GM12874 (cell line): Measurements from ENCODE around the gene PDE6A.
A peak's percentile ranks its signal among the peaks of the same experiment; 100 is the strongest.

ENCODE experiments used
- CTCF ChIP-seq: IDR thresholded peaks from 2 replicates; pipeline ENCODE4 v1.5.1; 2011; ENCODE audit warnings: low read depth, mild to moderate bottlenecking, control low read depth, low read length, moderate library complexity; ENCODE audit not compliant: insufficient read depth

The PDE6A gene

GRCh38 chr5:149944666-149945065, at the start of gene PDE6A:
Gene PDE6A, minus strand, starts transcription at chr5:149944793. Its CDS starts 120 bp downstream, at chr5:149944673.
- no peak for TF ChIP-seq CTCF

GRCh38 chr5:149993471-149993870, 48.9 kb upstream of the PDE6A start:
- TF ChIP-seq CTCF, result no peak

- TF ChIP-seq CTCF, result peak; percentile 81
Observed at GRCh38 chr5:149990518-149991376, 46.2 kb upstream of the PDE6A start.

- TF ChIP-seq CTCF, result no peak
Observed at GRCh38 chr5:149988126-149988525, 43.5 kb upstream of the PDE6A start.

- TF ChIP-seq CTCF, result no peak
Observed at GRCh38 chr5:149982505-149982904, 37.9 kb upstream of the PDE6A start.

GRCh38 chr5:149981206-149981605, 36.6 kb upstream of the PDE6A start:
- TF ChIP-seq CTCF, result no peak

GRCh38 chr5:149979896-149980295, 35.3 kb upstream of the PDE6A start:
- TF ChIP-seq CTCF, result no peak
